DOHH2 (cell line): ENCODE results near the gene KLK4.

Experiments used
- EZH2phosphoT487 ChIP-seq: fragments of 200-600 bp; sonication (generic); IDR thresholded peaks from 2 replicates; pipeline ENCODE4 v1.6.1; 2017; ENCODE audit warnings: borderline replicate concordance, mild to moderate bottlenecking, antibody characterized with exemption, low read length, moderate library complexity, mixed read lengths
- TF ChIP-seq, protein P1 (sequence below): fragments of 200-600 bp; sonication (generic); IDR thresholded peaks from one replicate; pipeline ENCODE4 v1.5.1; 2014; ENCODE audit warnings: antibody characterized with exemption, mild to moderate bottlenecking, low read depth, low read length; ENCODE audit not compliant: poor library complexity, severe bottlenecking

DNA sequence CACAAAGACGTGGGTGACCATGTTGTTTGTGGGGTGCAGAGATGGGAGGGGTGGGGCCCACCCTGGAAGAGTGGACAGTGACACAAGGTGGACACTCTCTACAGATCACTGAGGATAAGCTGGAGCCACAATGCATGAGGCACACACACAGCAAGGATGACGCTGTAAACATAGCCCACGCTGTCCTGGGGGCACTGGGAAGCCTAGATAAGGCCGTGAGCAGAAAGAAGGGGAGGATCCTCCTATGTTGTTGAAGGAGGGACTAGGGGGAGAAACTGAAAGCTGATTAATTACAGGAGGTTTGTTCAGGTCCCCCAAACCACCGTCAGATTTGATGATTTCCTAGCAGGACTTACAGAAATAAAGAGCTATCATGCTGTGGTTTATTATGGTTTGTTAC is 32.3 kb downstream of the KLK4 start:
- TF ChIP-seq, protein P1, sequence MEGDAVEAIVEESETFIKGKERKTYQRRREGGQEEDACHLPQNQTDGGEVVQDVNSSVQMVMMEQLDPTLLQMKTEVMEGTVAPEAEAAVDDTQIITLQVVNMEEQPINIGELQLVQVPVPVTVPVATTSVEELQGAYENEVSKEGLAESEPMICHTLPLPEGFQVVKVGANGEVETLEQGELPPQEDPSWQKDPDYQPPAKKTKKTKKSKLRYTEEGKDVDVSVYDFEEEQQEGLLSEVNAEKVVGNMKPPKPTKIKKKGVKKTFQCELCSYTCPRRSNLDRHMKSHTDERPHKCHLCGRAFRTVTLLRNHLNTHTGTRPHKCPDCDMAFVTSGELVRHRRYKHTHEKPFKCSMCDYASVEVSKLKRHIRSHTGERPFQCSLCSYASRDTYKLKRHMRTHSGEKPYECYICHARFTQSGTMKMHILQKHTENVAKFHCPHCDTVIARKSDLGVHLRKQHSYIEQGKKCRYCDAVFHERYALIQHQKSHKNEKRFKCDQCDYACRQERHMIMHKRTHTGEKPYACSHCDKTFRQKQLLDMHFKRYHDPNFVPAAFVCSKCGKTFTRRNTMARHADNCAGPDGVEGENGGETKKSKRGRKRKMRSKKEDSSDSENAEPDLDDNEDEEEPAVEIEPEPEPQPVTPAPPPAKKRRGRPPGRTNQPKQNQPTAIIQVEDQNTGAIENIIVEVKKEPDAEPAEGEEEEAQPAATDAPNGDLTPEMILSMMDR, result no peak
- no peak for TF ChIP-seq EZH2phosphoT487
